ENCODE data around the gene ZNF593OS. TPM values are rescaled to one million over a fixed set of nuclear protein-coding genes. Genes with fewer than 3 reads are reported as not detected.

ZNF593OS gene
- total RNA-seq, 4 donors from 2014 or later: not detected

DNA sequence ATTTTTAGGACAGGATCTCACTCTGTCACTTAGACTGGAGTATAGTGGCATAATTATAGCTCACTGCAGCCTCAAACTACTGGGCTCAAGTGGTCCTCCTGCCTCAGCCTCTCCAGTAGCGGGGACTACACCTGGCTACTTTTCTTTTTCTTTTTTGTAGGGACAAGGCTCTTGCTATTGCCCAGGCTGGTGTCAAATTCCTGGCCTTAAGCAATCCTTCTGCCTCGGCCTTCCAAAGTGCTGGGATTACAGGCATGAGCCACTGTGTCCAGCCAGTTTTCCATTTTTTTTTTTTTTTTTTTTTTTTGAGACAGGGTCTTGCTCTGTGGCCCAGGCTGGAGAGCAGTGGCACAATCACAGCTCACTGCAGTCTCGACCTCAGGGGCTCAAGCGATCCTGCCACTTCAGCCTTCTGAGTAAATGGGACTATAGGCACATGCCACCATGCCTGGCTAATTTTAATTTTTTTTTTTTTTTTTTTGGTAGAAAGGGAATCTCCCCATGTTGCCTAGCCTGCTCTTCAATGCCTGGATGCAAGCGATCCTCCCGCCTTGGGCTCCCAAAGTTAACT, 41.8 kb upstream of the ZNF593OS start:
- Histone ChIP-seq H3K36me3 (no peaks in the 10 kb centered on the region), H3K4me1 (no peaks in the 10 kb centered on the region), H3K27ac (no peak overlapping the region), H3K27me3 (no peaks in the 10 kb centered on the region), H3K9me3 (no peaks in the 10 kb centered on the region), H3K4me3 (no peak overlapping the region)
- no peak for DNase-seq
- no peak for TF ChIP-seq POLR2A (IDR thresholded peaks at IDR 0.05)
- TF ChIP-seq, protein P1, sequence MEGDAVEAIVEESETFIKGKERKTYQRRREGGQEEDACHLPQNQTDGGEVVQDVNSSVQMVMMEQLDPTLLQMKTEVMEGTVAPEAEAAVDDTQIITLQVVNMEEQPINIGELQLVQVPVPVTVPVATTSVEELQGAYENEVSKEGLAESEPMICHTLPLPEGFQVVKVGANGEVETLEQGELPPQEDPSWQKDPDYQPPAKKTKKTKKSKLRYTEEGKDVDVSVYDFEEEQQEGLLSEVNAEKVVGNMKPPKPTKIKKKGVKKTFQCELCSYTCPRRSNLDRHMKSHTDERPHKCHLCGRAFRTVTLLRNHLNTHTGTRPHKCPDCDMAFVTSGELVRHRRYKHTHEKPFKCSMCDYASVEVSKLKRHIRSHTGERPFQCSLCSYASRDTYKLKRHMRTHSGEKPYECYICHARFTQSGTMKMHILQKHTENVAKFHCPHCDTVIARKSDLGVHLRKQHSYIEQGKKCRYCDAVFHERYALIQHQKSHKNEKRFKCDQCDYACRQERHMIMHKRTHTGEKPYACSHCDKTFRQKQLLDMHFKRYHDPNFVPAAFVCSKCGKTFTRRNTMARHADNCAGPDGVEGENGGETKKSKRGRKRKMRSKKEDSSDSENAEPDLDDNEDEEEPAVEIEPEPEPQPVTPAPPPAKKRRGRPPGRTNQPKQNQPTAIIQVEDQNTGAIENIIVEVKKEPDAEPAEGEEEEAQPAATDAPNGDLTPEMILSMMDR (IDR thresholded peaks at IDR 0.05): no peak

DNA sequence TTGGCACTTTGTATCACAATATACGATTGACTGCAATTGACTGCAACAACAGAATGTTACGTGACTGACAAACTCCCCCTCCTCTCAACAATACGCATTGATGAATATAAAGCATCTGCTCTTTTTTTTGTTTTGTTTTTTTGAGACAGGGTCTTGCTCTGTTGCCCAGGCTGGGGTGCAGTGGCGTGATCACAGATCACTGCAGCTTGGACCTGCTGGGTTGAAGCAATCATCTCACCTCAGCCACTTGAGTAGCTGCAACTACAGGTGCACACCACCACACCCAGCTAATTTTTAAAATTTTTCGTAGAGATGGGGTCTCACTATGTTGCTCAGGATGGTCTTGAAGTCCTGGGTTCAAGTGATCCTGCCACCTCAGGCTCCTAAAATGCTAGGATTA, 41.1 kb upstream of the ZNF593OS start:
- no peak for TF ChIP-seq POLR2A (IDR thresholded peaks at IDR 0.05)
- TF ChIP-seq, protein P1 (IDR thresholded peaks at IDR 0.05): no peak
- Histone ChIP-seq H3K4me3 (no peak overlapping the region), H3K4me1 (no peaks in the 10 kb centered on the region), H3K27me3 (no peaks in the 10 kb centered on the region), H3K27ac (no peak overlapping the region), H3K36me3 (no peaks in the 10 kb centered on the region), H3K9me3 (no peaks in the 10 kb centered on the region)
- no peak for DNase-seq

DNA sequence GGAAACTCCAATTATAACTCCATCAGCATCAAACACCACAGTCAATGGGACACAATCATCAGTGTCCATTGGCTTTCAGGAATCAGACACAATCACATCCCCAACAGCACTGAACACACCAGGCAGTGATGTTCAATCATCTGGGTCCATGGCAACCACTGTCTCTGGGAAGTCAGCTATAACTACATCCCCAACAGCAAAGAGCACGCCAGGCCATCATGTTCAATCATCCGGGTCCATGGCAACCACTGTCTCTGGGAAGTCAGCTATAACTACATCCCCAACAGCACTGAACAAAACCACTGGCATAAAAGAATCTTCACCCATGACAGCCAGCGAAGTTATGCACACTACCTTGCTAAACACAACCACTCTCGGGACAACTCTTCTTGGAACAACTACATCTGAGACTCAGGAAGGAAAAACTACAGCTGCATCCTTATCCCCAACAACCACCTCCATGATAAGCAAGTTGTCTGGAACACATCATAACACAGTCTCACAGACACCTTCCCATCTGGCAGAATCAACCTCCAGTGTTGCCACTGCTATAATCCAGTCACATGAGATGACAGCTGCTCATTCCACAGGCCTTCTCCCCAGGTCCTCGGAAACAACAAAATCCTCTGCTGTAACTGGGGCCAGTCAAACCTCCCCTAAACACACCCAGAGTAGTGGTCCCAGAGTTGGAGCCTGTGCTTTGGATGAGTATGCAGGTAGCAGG, 38.7 kb upstream of the ZNF593OS start:
- DNase-seq: no peak
- no peak for TF ChIP-seq POLR2A (IDR thresholded peaks at IDR 0.05)
- TF ChIP-seq, protein P1 (IDR thresholded peaks at IDR 0.05): no peak
- no peaks in the 10 kb centered on the region for H3K27me3 ChIP-seq
- H3K4me1 ChIP-seq: no peaks in the 10 kb centered on the region
- H3K4me3 ChIP-seq: no peak overlapping the region
- H3K36me3 ChIP-seq: no peaks in the 10 kb centered on the region
- H3K9me3 ChIP-seq: no peaks in the 10 kb centered on the region
- no peak overlapping the region for H3K27ac ChIP-seq

DNA sequence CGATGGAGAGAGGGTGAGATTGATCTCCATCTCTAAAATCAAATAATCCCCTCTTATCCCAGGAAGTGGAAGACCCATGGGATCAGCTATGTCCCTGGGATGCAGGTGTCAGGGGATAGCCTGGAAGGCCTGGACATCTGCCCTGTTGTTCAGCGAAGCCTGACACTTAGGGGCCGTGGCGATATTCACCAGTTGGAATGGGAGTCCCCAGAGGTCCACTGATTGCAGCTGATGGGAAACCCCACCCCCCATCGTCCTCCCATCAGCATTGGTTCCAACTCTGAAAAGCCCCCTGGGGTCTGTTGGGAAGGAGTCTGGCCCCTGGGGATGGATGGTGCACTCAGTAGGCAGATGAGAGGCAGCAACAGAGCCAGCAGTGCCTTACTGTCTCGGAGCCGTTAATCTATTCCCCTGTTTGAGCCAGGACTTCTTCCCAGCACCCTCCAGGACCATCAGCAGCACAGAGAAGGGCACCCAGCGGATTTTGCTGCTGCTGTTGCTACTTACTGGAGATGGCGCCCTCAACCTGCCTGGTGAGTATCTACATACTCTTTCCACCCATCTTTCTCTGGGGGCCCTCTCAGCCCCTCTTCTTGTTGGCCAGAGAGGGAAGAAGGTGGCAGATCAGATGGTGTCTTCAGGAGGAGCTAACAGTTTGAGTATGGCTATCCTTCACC, 32.1 kb upstream of the ZNF593OS start:
- no peak for DNase-seq
- no peak overlapping the region for H3K27ac ChIP-seq
- H3K36me3 ChIP-seq: no peaks in the 10 kb centered on the region
- H3K27me3 ChIP-seq: no peaks in the 10 kb centered on the region
- H3K4me3 ChIP-seq: no peak overlapping the region
- no peaks in the 10 kb centered on the region for H3K4me1 ChIP-seq
- H3K9me3 ChIP-seq: no peaks in the 10 kb centered on the region
- TF ChIP-seq, protein P1 (IDR thresholded peaks at IDR 0.05): no peak
- no peak for TF ChIP-seq POLR2A (IDR thresholded peaks at IDR 0.05)

DNA sequence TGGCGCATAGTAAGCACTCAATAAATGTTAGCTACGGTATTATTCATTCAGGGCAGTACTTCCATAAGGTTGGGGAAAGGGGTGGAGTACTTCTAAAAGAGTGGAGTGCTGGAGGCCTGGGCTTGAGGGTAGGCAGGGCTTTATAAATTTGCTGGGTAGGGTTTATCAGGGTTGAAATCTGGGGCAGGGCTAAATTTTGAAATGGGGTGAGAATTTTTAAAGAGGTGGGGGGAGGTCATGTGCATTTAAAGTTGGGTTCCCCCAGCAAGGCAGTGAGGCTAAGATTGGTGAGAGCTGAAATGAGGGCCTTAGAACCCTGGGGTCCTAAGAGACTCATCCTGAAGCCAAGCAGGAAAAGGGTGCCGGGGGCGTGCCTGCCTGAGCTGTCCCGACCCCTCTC, 28.8 kb upstream of the ZNF593OS start:
- Histone ChIP-seq H3K4me1 (no peaks in the 10 kb centered on the region), H3K27ac (no peak overlapping the region), H3K9me3 (no peaks in the 10 kb centered on the region), H3K36me3 (no peaks in the 10 kb centered on the region), H3K4me3 (no peak overlapping the region), H3K27me3 (no peaks in the 10 kb centered on the region)
- no peak for TF ChIP-seq POLR2A (IDR thresholded peaks at IDR 0.05)
- TF ChIP-seq, protein P1 (IDR thresholded peaks at IDR 0.05): no peak
- DNase-seq: no peak
